GM12892 (cell line): ENCODE measurements around the gene MAEA.

Experiments used
- POLR2A ChIP-seq: IDR thresholded peaks from 2 replicates; pipeline ENCODE4 v1.6.1; 2011; ENCODE audit warnings: low read depth, low read length, control low read depth
- POLR2AphosphoS5 ChIP-seq: IDR thresholded peaks from 2 replicates; pipeline ENCODE4 v1.6.1; 2011; ENCODE audit warnings: low read depth, low read length, control low read depth
- TAF1 ChIP-seq: IDR thresholded peaks from 2 replicates; pipeline ENCODE4 v1.6.1; 2011; ENCODE audit warnings: low read depth, mild to moderate bottlenecking, control low read depth, low read length, borderline replicate concordance

GRCh38 chr4:1333256-1333655, 43.6 kb downstream of the MAEA start:
- TF ChIP-seq POLR2AphosphoS5 (no peak), TAF1 (no peak), POLR2A (no peak)
